ENCODE data around the gene OR5A2.
"Not testable (repeated sequence)": the region's sequence is repeated elsewhere in the genome, so short reads cannot be mapped to it uniquely, and the experiment has no call there.

Gene OR5A2

DNA sequence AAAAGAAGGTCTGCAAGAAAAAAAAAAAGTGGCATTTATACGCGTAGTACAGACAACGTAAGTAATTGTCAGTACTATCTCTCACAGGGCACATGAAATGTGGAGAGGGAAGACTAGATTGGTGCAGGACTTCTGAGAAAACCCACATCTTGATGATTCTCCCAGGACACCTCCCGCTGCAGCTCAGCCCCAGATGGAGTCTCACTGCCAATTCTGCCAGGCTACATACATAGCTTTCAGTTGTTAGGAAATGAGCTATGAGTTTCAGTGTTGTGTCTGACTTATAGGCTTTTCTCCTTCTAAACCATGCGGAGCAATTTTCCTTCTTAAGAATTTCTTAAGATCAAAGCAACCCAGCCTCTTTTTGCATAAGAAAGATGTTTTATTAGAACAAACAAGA, 9.6 kb downstream of the OR5A2 start:
- H3K4me1 Mint-ChIP-seq = no peaks in the 10 kb centered on the region
- no peaks in the 10 kb centered on the region for H3K9me3 Mint-ChIP-seq
- H3K36me3 Mint-ChIP-seq = no peaks in the 10 kb centered on the region
- ATAC-seq = no peak
- no peak for DNase-seq (ENCODE audit: low spot score in 2 of 2)
- H3K27ac Mint-ChIP-seq = no peak overlapping the region
- no peak overlapping the region for H3K4me3 Mint-ChIP-seq

GRCh38 chr11:59415111-59415510, 11.1 kb downstream of the OR5A2 start:
- Mint-ChIP-seq H3K9me3 (peaks cover 3% of the 10 kb centered on the region), H3K27ac (no peak overlapping the region), H3K4me1 (no peaks in the 10 kb centered on the region), H3K36me3 (no peaks in the 10 kb centered on the region), H3K4me3 (no peak overlapping the region)
- DNase-seq (ENCODE audit: low spot score in 2 of 2) (no peak), ATAC-seq (no peak)

- DNase-seq (ENCODE audit: low spot score in 2 of 2) (no peak), ATAC-seq (no peak)
- H3K4me3 Mint-ChIP-seq = no peak overlapping the region
- no peak overlapping the region for H3K27ac Mint-ChIP-seq
- no peaks in the 10 kb centered on the region for H3K36me3 Mint-ChIP-seq
- peaks cover 3% of the 10 kb centered on the region for H3K9me3 Mint-ChIP-seq
- H3K4me1 Mint-ChIP-seq = no peaks in the 10 kb centered on the region
Measured at GRCh38 chr11:59413646-59414045, 12.6 kb downstream of the OR5A2 start.

DNA sequence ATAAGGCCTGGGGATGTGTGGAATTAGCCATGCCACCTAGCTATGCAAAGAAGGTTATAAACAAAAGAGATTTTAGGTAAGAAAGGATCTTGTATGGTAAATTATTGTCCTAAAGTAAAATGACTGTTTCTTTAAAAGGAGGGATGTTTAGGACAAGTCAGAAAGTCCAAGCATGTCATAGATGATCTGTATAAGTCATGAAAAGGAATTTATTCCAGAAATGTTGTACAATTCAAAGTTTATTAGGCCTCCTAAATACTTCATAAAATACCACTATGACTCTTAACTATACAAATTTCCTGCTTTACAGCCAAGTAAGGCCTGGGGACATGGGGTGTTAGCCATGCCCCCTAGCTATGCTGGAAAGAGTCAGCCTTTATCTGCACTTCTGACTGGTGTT, 22.7 kb downstream of the OR5A2 start:
- DNase-seq (ENCODE audit: low spot score in 2 of 2) = no peak
- no peaks in the 10 kb centered on the region for H3K4me1 Mint-ChIP-seq

DNA sequence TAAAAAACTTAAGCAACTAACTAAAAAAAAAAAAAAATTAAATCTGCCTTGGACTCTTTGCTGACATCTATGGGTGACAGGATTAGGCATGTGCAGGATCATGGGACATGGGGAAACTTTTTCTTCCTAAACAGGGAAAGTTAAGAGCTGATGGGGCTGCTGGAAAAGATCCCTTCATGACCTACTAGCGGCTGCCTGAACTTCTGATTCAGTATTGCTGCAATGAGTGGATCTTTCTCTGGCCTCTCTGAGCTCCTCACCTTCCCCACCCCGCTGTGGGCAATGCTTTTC, 25.0 kb downstream of the OR5A2 start:
- H3K4me1 Mint-ChIP-seq = no peaks in the 10 kb centered on the region
- peaks cover 4% of the 10 kb centered on the region for H3K9me3 Mint-ChIP-seq
- no peak overlapping the region for H3K4me3 Mint-ChIP-seq
- H3K27ac Mint-ChIP-seq = no peak overlapping the region
- ATAC-seq (no peak), DNase-seq (ENCODE audit: low spot score in 2 of 2) (no peak)
- H3K36me3 Mint-ChIP-seq = no peaks in the 10 kb centered on the region

More for the DNA sequence above, 22.7 kb downstream of the OR5A2 start:
- no peak for ATAC-seq
- Mint-ChIP-seq H3K36me3 (no peaks in the 10 kb centered on the region), H3K27ac (no peak overlapping the region), H3K9me3 (peaks cover 4% of the 10 kb centered on the region), H3K4me3 (no peak overlapping the region)

GRCh38 chr11:59400461-59401261, 25.6 kb downstream of the OR5A2 start:
- peaks cover 4% of the 10 kb centered on the region for H3K9me3 Mint-ChIP-seq
- no peaks in the 10 kb centered on the region for H3K36me3 Mint-ChIP-seq
- H3K27ac Mint-ChIP-seq = no peak overlapping the region
- H3K4me3 Mint-ChIP-seq = no peak overlapping the region
- no peaks in the 10 kb centered on the region for H3K4me1 Mint-ChIP-seq
- DNase-seq (ENCODE audit: low spot score in 2 of 2) (no peak), ATAC-seq (no peak)

- Mint-ChIP-seq H3K4me3 (no peak overlapping the region), H3K9me3 (no peaks in the 10 kb centered on the region), H3K27ac (no peak overlapping the region), H3K36me3 (no peaks in the 10 kb centered on the region), H3K4me1 (no peaks in the 10 kb centered on the region)
- no peak for ATAC-seq
- DNase-seq (ENCODE audit: low spot score in 2 of 2) = no peak
Measured at GRCh38 chr11:59394186-59394585, 32.0 kb downstream of the OR5A2 start.

DNA sequence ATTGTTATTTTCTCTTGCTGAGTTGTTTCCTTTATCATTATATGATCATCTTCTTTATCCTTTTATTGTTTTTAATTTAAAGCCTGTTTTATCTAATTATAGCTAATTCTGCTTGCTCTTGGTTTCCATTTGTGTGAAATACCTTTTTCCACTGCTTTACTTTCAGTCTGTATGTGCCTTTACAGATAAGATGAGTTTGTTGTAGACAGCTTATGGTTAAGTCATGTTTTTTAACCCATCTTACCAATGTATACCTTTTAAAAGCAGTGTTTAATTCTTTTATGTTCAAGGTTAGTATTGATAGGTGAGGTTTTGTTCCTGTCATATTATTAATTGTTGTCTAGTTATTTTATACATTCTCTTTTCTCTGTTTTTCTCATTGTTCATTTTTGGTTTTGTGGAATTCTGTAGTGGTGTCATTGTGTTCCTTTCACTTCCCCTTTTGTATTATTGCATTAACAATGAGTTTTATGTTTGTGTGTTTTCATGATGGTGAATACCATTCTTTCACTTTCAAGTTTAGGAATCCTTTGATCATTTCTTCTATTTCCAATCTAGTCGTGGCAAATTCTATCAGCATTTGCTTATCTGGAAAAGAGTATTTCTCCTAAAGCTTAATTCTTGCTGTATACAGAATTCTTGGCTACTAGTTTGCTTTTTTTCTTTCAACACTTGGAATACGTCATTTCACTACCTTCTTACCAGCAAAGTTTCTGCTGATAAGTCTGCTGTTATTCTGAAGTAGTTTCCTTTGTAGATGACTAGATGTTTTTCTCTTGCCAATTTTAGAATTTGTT, 45.8 kb downstream of the OR5A2 start:
- Mint-ChIP-seq H3K4me1 (no peaks in the 10 kb centered on the region), H3K36me3 (no peaks in the 10 kb centered on the region), H3K9me3 (peaks cover 4% of the 10 kb centered on the region), H3K4me3 (no peak overlapping the region), H3K27ac (no peak overlapping the region)
- ATAC-seq (no peak), DNase-seq (ENCODE audit: low spot score in 2 of 2) (no peak)

DNA sequence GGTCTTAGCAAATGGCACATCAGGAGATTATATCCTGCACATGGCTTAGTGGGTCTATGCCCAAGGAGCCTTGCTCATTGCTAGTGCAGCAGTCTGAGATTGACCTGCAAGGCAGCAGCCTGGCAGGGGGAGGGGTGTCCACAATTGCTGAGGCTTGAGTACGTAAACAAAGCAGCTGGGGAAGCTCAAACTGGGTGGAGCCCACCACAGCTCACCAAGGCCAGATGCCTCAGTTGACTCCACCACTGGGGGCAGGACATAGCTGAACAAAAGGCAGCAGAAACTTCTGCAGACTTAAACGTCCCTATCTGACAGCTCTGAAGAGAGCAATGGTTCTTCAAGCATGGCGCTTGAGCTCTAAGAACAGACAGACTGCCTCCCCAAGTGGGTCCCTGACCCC, 53.9 kb downstream of the OR5A2 start:
- H3K36me3 Mint-ChIP-seq; H3K4me3 Mint-ChIP-seq; H3K27ac Mint-ChIP-seq; ATAC-seq; DNase-seq (ENCODE audit: low spot score in 2 of 2); H3K4me1 Mint-ChIP-seq: not testable (repeated sequence)
- H3K9me3 Mint-ChIP-seq = peaks cover 11% of the 10 kb centered on the region

GRCh38 chr11:59368238-59369022, 57.8 kb downstream of the OR5A2 start:
- no peaks in the 10 kb centered on the region for H3K4me1 Mint-ChIP-seq
- H3K36me3 Mint-ChIP-seq = no peaks in the 10 kb centered on the region
- no peak for DNase-seq (ENCODE audit: low spot score in 2 of 2)
- peaks cover 8% of the 10 kb centered on the region for H3K9me3 Mint-ChIP-seq
- no peak overlapping the region for H3K4me3 Mint-ChIP-seq
- no peak for ATAC-seq
- no peak overlapping the region for H3K27ac Mint-ChIP-seq
